ENCODE data around the gene GRIN1.

GRIN1 gene

DNA sequence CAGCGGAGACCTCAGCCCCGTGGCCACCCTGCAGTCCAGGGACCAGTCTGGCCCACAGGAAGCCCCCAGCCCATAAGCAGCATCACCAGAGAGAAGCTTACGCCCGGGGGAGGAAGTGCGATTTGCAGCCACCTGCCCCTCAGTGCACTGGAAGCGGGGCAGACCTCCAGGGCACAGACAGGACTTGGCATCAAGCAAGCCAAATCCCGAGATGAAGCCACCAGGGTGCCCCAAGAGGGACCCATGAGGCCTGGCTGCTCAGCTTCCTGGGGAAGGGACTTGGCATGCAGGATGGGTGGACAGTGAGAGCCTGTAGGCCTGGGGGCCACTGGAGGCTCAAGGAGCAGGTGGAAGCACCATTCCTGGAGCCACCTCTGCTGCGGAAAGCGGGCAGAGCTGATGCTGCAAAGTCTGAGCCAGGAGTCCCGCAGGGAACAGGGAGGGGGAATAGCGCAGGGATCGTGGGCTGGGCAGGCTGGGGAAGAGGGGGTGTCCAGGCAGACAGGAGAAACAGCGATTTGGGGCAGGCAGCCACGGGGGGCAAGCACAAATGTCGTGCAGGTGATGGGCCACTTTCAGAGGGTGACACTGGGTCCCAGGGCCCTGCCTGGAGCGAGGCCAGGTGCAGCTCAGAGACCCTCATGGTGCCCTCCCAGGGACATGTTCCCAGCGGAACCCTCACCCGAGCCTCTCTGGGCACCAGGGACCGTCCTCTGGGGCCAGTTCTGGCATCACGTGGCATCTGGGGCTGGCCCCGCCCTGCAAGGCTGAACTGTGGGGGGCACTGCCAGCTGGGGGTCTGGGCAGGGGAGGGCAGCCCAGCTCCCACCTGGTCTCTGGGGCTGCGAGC is 27.7 kb downstream of the GRIN1 start:
- DNase-seq, result no peak

DNA sequence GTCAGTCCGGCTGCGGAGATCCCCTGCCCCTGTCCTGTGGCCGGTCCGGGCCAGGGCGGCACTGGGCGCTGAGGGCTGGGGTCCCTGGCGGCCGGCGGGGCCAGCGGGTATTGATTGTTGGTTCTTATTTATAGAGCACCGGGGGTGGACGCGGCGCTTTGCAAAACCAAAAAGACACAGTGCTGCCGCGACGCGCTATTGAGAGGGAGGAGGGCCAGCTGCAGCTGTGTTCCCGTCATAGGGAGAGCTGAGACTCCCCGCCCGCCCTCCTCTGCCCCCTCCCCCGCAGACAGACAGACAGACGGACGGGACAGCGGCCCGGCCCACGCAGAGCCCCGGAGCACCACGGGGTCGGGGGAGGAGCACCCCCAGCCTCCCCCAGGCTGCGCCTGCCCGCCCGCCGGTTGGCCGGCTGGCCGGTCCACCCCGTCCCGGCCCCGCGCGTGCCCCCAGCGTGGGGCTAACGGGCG is 28.4 kb downstream of the GRIN1 start:
- no peak for DNase-seq

DNA sequence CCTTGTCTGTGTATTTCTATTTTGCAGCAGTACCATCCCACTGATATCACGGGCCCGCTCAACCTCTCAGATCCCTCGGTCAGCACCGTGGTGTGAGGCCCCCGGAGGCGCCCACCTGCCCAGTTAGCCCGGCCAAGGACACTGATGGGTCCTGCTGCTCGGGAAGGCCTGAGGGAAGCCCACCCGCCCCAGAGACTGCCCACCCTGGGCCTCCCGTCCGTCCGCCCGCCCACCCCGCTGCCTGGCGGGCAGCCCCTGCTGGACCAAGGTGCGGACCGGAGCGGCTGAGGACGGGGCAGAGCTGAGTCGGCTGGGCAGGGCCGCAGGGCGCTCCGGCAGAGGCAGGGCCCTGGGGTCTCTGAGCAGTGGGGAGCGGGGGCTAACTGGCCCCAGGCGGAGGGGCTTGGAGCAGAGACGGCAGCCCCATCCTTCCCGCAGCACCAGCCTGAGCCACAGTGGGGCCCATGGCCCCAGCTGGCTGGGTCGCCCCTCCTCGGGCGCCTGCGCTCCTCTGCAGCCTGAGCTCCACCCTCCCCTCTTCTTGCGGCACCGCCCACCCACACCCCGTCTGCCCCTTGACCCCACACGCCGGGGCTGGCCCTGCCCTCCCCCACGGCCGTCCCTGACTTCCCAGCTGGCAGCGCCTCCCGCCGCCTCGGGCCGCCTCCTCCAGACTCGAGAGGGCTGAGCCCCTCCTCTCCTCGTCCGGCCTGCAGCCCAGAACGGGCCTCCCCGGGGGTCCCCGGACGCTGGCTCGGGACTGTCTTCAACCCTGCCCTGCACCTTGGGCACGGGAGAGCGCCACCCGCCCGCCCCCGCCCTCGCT is 29.0 kb downstream of the GRIN1 start:
- no peak for DNase-seq

DNA sequence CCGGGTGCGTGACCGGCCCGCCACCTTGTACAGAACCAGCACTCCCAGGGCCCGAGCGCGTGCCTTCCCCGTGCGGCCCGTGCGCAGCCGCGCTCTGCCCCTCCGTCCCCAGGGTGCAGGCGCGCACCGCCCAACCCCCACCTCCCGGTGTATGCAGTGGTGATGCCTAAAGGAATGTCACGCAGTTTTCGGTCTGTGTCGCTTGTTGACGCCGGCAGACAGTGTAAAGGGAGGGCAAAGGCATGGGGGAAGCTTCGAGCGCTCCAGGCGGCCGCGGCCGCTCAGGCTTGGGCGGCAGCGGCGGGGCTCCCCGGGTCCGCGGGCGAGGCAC is 29.6 kb downstream of the GRIN1 start:
- no peak for DNase-seq

DNA sequence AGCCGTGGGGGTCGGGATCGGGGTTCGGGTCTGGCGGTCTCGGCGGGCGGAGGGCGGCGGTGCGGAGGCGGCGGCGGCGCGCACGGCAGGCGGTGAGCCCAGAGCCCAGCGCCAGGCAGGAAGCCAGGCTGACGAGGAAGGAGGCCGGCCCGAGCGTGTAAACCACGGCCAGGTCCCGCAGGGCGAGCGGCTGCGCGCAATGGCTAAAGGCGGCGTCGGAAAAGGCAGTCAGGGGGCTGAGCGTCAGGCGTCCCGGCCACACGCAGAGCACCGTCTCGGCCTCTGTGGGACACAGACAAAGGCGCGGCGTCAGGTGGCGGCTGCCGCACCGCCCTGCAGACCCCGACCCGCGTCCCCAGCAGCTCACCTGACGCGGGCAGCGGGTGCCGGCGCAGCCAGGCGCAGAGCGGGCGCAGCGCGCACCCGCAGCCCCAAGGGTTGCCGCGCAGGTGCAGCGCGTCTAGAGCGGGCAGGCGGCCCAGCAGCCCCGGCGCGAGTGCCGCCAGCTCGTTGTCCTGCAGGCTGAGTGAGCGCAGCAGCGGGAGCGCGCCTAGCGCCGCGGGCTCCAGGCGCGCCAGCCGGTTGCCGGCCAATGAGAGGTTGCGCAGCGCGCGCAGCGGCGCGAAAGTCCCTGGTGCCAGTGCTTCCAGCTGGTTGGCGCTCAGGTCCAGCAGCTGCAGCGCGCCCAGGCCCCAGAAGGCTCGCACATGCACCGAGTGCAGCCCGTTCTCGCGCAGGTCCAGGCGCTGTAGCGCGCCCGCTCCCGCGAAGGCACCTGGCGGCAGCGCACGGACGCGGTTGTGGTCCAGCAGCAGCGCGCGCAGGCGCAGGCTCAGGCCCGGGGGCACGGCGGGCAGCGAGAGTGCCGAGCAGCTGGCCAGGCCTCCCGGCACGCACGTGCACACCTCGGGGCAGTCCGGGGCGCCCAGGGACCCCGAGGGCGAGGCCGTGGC is 30.2 kb downstream of the GRIN1 start:
- no peak for DNase-seq

DNA sequence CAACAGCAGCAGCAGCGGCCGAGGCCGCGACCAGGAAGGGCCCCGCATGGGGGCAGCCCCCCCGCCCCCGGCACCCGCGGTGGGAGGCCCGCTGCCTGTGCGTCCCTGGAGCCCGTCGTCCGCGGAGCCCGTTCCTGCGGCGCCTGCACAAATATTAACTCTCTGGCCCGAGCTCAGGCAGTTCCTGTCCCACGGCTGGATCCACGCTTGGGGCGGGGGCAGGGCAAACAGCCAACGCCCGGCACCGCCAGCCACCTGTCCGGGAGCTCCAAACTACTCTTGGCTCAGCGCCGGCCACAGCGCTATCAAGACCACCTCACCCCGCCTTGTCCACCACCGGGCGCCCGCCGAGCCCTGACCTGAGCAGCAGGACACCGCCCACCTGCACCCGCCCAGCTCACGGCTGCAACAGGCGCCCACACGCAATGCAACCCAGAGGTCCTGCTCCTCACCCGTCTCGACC is 31.0 kb downstream of the GRIN1 start, which contains the start of gene LRRC26:
Gene LRRC26 (minus strand): TSS at position 156 of the 463 bp plus-strand sequence. CDS start 108 bp downstream, at position 48.
- DNase-seq, result no peak

DNA sequence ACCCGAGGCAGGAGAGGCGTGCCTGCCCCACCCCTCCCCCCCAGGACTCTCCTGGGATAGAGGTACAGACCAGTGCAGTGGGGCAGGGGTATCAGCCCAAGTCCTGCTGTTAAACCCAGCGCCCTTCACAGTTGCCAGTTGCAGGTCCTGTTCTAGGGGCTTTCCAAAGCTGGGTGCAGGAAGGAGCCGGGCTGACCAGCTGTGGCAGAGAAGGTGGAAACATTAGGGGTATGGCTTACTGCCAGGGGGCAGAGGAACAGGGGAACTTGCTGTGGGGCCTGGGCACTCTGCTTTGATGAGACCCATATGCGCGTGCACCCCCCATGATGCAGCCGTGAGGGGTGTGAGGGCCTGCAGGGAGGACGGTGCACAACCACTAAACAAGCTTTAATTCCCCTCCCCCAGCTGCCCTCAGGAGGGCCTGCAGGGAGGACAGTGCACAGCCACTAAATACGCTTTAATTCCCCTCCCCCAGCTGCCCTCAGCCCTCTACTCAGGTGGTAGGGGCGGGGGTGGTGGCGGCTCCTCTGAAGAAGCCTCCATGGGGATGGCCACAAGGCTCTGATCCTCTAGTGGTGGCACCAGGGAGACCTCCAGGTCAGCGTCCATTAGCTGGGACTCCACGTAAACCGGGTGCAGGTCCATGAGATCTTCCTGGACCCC is 31.7 kb downstream of the GRIN1 start:
- DNase-seq, result no peak

DNA sequence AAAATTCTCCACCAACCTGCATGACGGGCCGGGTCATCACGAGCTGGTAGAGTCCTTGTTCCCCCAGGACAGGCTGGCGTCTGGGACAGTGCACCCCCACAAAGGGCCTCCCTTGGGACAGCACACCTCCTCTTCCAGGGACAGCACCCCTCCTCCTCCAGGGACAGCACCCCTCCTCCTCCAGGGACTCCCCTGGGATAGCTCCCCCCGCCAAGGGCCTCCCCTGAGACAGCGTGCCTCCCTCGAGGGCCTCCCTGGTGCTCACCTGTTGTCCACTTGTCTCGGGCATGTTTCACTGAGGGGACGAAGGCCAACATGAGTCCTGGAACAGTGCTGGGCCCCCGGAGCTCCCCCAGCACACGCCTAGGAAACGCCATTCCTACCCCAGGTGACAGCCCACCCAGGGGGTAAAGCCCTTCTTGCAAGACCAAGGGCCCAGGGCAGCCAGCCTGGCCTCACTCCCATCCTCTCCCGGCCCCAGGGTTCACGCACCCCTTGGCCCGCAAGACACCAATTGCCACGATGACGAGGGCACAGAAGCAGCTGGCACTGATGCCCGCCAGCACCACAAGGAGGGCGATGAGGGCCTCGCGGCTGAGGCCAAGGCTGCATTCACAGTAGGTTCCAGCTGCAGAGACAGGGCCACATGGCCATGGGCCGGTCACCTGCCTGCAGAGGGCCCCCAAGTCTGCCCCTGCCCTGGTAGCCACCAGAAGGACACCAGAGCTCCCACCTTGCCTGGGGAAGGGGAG is 32.4 kb downstream of the GRIN1 start:
- DNase-seq, result no peak

DNA sequence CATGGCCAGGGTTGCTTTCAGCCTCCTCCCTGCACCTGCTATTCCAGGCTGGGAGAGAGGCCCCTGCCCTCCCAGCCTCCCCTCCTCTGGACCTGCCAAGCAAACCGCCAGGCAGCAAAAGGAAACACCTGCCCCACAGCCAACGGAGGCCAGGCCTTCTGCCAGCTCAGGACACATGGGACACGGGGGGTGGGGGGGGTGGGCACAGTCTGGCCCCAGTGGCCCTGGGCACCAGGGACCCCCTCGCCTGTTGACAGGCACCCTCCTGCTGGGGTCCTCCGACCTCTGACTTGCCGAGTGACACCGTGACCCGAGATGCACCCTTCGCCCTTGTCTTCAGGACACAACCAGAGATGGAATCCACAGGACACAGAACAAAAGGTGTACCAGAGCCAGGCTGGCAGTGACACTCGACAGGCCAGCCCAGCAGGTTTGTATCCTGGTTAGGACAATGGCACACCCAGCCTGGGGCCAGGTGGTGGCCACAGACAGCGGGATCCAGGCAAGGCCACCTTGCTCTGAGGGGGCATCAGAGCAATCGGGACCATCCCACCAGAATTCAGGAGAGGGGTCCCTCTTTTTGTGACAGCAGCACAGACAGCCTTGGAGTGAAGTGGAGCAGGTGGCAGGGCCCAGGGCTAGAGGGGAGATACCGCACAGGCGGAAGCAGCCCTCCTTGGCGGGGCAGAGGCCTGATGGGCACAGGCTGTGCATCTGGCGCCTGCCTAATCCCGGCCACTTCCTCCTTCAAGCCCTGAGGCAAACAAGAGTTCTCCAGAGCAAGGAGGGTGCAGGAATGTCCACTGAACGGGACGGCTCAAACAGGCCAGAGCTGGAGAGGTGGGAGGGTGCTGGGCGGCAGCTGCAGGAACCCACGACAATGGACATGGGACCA is 34.2 kb downstream of the GRIN1 start:
- no peak for DNase-seq

DNA sequence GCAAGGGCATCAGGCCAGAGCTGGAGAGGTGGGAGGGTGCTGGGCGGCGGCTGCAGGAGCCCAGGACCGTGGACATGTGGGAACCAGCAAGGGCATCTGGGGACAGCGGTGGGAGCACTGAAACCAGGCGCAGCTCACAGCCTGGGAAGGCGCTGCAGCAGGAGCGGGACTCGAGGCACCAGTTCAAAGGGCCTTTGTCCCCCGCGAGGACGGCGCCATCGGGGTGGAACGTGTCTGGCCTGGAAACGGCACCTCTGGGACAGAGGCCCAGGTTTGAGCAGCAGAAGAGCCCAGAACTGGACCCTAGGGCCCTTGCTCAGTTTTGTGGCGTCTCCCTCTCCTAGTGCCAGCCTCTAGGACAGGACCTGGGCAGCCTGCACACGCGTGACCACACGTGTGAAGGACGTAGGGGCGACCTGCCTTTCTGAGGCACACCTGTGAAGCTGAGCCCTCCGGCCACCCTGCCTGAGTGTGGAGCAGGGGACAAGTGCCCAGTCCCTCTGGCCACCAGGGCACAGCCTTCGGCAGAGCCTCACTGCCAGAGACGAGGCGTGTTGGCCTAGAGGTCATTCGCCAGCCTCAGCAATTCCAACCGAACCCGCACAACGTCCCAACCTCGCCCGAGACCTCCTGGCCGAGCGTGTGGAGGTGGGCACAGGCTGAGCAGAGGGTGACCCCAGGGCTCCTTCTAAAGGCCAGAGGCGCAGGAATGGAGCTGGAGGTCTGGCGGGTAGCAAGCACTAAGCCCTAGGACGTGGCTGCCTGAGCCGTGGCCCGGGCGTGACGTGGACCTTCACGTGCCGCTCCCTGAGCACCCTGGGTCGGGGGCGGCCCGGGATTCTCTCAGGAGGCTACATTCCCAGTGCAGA is 35.1 kb downstream of the GRIN1 start:
- no peak for DNase-seq

DNA sequence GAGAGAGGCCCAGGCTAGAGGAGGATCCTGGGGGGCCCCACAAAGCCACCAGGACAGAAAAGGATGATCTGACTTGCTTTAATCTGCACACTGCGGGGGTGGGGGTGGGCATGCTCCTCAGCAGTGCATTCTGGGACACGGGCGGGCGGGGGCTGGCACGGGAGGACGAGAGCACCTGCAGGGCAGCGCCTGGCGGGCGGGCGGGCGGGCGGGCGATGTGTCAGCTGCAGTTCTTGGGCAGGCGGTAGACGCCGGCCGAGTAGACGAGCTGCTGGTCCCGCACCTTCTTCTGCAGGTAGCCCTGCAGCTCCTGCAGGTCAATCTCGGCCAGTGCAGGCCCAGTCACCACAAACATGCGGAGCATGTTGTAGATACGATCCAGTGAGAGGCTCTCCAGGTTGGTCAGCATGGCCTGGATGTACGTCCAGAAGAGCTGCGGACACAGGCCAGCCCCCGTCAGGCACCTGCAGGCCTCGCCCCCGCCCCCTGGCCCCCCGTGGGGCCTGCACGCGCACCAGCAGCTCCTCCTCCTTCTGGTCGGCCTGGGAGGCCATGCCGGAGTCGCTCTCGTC is 35.9 kb downstream of the GRIN1 start:
- no peak for DNase-seq

DNA sequence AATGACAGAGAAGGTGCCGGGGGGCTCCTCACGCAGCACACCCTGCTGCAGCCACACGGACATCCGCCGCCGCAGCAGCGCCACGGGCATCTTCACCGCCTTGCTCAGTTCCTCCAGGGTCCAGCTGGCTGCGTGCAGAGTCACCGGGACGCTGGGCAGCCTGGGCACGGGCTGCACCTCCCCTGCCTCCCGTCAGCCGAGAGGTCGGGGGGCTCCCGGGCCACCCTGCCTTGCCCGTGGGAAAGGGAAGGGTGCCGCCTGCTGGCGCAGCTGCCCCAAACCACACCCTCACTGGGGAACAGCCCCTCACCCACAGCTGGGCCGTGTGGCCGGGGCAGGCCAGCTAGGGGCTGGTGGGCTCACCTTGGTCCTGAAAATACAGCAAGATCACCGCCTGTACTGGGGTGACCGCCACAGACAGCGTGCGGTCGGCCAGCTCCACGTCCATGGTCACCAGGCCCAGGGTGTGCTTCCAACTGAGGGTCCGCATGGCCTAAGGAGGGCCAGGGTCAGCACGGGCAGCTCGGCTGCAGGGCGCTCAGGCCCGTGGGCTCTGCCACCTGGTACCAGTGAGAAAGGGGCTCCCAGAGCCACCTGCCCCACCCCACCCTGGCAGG is 36.5 kb downstream of the GRIN1 start:
- DNase-seq, result no peak

DNA sequence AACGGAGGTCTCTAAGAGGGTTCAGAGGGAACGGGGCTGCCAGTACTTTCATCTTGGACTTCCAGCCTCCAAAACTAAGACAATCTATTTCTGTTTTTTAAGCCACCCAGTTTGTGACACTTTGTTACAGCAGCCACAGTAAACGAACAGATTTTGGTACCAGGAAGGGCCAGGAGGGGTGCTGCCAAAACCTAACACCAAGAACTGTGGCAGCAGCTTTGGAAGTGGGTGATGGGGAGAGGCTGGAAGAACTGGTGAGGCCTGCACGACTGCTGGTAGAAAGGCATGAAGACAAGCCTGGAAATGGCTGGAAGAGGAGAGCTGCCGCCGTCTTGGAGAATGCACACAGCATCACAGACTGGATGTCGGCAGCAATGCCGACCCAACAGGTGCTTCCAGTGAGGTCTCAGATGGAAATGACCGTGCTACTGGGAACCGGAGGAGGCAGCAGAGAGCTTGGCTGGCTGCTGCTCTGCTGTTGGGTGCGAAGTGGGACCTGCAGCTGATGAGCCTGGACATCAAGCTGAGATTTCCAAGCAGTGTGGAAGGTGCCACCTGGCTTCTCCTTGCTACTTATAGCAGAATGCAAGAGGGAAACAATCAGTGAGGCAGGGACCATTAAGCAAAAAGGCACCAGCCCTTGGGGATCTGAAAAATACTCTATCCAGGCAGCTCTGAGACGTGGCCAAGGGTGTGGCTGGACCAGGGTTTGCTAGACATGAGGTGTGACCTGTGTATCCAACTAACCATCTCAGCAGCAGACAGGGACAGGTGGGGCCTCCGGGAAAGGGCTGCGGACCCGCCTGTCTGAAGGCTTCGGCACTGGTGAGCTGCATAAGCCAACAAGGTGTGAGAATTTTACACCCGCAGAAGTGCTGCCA is 37.6 kb downstream of the GRIN1 start:
- DNase-seq, result no peak

DNA sequence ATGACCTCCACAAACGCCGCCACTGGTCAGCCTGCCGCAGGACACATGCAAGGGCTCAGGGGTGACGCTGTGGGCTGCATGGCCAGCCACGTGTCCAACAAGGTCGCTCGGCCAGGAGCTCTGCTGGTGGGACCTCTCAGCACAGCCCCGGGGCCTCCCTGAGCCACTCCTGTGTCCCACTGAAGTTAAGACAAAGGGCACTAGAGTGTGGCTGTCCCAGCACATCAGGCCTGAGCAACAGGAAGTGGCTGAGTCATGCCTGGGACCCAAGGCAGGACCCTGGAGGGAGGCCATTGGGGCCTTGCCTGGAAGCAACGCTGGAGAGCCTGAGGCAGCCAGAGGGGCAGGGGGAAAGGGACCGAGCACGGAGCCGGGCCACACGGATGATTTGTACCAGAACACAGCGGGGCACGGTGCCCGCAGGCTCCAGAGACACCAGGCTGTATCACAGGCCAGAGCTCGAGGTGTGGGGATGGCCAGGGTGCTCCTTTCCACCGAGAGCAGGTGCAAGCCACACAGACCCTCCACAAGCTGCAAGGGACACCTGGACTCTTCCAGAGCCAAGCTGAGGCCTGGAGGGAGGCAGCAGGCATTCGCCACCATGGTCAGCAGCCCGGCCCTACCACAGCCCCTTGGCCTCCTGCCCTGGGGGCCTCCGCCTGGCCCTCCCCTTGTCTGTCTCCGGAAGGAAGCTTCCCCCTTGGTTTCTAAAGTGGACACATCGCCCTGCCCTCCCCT is 39.4 kb downstream of the GRIN1 start:
- DNase-seq, result no peak

DNA sequence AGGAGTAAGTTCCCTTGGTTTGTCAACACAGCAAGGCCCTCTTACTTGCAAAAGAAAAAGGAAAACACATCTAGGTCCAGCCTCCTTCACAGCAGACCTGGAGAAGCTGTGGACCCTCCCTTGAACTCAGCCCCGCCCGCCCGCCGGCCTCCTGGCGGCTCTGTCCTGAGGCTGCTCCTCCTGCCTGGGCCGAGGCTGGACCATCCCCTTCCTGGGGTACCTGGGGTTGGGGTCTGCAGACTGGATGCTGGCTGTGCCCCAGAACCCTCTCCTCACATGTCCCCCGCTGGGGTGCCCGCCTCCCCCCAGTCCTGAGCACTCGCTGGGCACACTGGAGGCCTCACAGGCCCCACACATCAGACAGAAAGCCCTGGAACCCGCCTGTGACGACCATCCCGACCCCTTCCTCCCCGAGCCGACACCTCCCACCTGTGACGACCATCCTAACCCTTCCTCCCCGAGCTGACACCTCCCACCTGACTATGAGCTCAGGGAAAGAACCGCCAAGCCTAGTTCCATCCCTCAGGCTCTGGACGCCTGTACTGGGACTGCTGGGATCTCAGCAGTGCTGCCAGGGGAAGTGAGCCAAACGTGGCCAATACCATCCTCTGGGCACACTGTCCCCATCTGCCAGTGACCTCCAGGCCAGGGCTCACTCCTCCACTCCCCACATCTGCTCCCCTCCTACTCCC is 40.1 kb downstream of the GRIN1 start:
- no peak for DNase-seq

DNA sequence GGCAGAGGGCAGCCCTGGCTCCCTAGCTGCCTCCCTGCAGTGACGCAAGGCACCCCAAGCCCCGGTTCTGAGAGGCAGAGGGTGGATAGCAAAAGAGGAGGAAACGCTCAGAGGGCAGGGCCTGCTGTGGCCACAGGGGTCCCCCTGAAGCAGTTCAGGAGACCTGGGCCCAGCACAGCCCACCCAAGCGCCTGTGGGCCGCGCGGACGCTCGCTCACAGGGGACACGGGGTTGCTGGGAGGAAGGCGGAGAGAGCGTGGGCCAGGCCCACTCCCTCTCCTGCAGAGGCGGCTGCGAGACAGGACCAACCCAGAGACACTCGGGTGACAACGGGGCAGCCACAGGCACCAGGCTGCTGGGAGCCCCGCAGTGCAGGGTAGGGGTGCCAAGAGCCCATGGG is 40.8 kb downstream of the GRIN1 start:
- no peak for DNase-seq
